Ammon's horn (tissue), 1 donor: ENCODE results near the gene DIS3L2.

ENCODE experiments used
- DNase-seq: peaks from one replicate; pipeline ENCODE4 v3.0.0-alpha.2; 2016; ENCODE audit warnings: low spot score

The DIS3L2 gene, protein sequence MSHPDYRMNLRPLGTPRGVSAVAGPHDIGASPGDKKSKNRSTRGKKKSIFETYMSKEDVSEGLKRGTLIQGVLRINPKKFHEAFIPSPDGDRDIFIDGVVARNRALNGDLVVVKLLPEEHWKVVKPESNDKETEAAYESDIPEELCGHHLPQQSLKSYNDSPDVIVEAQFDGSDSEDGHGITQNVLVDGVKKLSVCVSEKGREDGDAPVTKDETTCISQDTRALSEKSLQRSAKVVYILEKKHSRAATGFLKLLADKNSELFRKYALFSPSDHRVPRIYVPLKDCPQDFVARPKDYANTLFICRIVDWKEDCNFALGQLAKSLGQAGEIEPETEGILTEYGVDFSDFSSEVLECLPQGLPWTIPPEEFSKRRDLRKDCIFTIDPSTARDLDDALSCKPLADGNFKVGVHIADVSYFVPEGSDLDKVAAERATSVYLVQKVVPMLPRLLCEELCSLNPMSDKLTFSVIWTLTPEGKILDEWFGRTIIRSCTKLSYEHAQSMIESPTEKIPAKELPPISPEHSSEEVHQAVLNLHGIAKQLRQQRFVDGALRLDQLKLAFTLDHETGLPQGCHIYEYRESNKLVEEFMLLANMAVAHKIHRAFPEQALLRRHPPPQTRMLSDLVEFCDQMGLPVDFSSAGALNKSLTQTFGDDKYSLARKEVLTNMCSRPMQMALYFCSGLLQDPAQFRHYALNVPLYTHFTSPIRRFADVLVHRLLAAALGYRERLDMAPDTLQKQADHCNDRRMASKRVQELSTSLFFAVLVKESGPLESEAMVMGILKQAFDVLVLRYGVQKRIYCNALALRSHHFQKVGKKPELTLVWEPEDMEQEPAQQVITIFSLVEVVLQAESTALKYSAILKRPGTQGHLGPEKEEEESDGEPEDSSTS

DNA sequence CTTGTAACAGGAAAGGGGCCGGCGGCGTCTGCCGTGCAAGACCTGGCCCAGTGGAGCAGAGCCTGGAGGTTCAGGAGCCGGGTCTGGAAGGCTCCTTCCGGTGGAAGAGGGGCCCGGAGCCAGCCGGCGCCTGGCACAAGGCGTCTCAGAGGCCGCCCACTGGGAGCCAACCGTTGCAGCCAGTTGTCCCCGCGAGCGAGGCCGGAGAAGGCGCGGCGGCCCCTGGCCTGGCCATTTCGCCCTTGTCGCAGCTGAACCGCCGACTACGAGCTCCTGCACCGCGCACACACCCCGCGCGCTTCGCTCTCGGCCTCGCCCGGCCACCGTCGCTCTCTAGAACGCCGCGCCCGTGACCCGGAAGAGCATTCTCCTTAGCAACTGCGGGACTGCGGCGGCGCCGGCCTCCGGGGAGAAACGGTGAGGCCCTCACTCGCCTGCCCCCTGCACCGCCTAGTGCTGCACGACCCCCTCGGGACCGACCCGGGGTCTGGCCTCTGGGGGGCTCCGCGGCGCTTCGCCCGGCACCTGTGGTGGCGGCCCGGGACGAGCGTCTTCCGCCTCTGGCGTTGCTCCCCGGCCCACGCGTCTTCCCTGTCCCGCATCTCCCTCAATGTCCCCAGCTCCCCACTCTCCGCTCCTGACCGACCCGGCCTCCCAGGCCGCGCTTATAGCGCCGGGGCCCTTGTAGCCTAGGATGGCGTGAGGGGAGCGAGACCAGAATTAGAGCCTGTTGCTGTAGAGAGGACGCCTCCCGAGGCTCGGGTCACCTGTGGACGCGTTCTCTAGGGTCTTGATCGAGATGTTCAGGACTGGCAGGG, at the start of gene DIS3L2:
Gene DIS3L2, plus strand, starts transcription at position 365 of the 818 bp plus-strand sequence. CDS start 53,215 bp downstream, outside the sequence.
- peak; percentile 88 for DNase-seq

- no peak for DNase-seq
Measured at GRCh38 chr2:231914077-231914690, 47.3 kb upstream of the DIS3L2 start.

DNA sequence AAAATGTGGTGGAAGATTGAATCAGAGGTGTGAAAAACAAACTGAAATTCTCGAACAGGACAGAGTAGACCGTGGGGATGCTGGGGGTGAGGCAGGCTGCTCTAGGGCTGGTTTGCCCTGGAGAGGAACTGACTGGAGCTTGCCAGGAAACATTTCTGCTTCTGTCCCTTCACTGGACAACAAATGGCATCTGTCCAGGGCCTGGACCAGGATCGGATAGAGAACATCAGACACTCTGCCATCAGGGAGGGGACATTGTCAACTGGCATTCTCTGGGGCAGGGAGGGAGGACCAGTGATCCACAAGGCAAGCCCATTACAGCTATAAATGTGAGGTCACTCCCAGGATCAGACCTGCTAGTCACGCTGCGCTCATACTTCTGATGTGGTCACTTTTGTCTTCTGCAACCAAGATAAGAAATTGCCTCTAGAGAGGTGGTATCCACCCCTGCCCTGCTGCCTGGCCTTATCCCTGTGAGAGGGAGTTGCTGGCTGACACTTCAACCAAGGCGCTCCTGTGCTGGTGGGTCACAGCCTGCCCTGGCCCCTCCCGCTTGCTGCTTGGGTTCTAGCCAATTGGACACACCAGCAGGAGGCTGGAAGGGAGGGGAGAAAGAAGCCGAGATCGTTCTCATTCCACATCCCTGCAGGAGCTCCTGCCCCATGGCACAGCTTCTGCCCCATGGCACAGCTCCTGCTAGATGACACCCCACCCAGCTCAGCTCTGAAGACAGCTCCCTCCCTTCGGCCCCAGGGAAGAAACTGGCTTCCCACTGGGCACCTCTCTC, 44.0 kb upstream of the DIS3L2 start:
- peak; percentile 70 for DNase-seq

- no peak for DNase-seq
Measured at GRCh38 chr2:231918501-231919330, 42.8 kb upstream of the DIS3L2 start.

DNA sequence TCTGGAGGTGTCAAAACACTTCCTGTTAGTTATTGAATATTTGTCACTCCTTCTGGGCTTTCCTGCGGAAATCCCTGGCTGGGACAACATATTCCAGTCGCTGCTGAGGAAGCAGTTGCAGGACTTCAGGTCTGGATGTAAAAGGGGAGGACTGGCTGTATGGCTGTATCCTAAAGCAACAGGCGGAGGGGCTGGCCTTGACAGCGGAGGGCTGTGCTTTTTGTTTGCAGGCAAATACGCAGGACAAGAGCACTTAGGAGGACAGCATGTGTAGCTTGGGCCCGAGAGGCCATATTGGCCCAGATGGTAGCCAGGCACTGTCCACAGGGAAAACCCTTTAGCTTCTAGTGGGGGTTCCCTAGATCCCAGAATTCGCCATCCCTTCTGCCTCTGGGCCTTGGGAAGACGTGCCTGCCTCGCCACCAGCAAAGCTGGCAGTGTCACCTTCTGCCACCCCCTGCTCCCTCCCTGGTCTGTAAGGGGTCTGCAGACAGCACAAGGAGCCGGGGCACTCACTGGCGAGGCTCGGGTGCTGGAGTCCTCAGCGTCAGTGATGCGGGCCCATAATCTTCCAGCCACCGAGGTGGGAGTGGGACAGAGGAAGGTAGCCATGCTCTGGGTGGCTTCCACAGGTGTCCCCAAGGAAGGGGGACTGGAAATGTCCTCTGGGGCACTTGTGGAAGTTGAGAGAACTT, 42.0 kb upstream of the DIS3L2 start:
- no peak for DNase-seq

DNA sequence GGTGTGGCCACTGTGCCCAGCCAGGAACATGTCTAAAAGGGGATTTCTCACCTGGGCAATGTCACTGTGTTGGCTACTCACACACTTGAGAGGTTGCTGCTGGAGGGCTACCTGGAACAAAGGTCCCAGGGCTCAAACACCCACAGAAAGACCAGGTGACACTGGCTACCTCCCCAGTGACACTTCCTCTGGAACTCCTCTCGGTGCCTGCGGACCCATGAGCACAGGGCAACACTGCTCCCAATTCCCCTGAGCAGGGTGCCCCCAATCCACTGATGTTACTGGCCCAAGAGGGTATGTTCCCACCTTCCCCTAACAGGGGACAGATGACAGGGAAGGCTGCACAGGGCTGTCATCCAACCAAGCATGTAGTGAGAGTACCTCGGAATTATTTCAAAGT, 41.1 kb upstream of the DIS3L2 start:
- DNase-seq, result no peak

- DNase-seq, result no peak
Measured at GRCh38 chr2:231920795-231921194, 40.7 kb upstream of the DIS3L2 start.

DNA sequence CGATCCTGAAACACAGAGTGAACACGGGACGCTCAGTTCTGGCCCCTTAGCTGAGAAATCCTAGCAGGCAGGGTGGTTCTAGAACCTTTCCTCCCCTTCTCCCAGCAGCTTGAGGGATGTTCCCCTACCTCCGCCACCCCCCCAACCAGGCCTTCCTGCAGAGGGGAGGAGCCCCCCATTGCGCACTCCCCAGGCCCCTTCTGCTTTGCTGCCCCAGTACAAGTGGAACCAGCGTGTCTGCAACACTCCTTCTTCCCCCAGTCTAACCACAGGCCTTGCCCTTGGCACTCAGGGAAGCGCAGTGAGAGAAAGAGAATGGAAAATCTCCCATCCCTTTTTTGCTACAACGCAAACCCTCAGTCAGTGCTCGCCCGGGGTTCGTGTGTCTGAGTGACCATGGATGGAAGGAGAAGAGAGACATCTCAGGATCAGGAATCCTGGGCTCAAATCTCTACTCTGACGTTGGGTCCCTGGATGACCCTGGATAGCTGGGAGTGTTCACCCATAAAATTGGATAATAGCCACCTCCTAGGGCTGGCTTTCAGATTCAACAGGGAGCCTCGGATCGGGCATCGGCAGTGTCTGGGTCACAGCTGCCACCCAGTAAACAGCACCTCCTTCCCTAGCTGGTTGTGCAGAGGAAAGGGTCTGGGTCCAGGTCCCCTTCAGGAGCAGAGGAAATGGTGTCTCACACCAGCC, 39.1 kb upstream of the DIS3L2 start:
- DNase-seq, result no peak

DNA sequence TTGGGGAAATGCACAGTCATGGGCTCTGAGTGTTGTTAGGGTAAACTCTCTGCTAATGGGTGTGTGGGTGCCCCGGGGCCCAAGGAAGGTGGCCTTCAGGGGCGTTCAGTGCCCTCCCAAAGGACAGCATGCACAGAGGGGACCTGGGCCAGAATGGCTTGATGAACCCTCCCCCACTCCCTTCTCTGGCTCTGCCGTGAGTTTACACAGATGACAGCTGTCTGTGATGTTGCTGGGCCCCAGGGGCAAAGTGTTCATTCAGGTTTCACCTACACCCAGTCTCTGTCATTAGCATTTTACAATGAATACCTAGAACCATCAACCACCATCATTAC, 38.5 kb upstream of the DIS3L2 start:
- DNase-seq, result no peak

DNA sequence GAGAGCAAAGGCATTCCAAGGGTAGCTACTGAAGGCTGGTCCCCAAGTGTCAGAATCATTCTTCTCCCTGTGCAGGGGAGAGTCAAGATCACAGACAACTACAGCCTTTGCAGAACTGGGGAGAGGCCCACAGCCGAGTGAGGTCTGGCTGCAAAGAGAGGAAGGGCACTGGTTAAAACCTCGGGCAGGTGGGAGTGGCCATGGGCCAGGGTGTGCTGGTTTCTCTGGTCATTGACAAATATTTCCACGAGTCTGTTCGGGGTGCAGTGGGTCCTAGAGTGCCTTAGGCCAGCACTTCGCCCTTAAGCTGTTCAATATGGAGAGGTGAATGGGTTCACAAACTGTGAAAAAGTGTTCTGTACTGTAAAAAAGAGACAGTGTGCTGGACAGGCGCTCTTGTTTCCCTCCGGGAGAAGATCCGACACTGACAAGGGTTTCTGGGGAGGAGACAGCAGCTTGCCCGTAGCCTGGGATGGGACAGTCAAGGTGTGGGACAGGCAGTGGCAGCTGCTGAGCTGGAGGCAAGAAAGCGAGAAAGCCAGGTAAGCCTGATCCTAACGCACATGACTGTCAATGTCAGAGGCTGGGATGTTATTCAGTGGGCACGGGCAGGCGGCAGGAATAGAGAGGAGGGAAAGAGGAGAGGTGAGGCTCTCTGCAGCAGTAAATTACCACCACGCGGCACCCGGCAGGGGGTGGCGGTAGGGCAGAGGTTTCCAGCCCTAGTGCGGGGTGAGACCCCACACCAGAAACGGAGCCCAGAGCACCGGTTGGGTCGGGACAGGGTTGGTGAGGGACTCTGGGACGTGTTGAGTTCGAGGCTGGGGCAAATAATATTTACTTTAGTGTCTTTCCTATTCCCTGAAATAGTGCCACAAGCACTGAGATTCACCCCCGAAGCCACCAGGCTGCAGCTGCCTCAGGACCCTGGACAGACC, 37.3 kb upstream of the DIS3L2 start:
- no peak for DNase-seq

GRCh38 chr2:231924889-231925275, 36.6 kb upstream of the DIS3L2 start:
- DNase-seq, result no peak

DNA sequence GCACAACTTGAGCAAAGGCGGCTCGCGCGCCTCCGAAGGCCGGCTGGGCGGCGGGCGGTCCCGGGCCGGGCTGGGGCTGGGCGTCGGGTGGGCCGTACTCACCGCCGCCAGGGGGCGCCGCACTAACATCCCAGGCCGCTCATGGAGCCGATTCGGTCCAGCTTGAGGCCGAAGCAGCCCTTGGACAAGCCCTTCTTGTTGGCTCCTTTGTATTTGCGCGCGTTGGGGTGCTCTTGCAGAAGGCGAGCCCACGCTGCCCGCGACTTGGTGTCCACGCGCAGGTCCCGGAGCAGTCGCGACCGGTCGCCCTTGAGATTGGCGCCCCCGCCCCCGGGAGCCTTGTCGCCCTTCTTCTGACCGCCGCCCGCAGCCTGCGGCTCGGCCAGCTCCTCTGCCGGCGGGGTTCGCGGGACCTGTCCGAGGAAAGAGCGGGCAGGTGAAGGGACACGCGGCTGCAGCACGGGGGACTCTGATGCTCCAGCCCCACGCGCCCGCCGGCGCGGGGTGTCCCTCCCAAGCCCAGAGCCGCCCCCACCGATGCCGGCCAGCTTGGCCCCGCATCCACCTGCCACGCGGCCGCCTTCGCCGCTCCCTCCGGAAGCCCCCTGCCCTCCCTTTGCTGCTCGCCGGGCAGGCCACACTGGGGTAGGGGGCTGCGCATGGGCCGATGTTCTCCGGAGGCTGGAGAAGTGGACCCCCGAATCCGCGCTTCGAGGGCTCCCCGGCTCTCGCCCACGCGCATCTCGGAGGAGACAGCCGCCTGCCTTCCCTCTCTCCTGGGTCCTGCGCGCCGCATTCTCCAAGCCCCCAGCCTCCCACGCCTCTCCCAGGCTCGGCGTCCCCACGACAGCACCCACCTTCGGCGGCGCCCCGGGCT, 36.0 kb upstream of the DIS3L2 start:
- DNase-seq, result peak; percentile 85

- peak; percentile 81 for DNase-seq
Measured at GRCh38 chr2:231926180-231926741, 35.3 kb upstream of the DIS3L2 start, which contains the start of gene NPPC. Gene NPPC, minus strand, starts transcription at chr2:231926396. Its CDS starts 147 bp downstream, at chr2:231926249.

DNA sequence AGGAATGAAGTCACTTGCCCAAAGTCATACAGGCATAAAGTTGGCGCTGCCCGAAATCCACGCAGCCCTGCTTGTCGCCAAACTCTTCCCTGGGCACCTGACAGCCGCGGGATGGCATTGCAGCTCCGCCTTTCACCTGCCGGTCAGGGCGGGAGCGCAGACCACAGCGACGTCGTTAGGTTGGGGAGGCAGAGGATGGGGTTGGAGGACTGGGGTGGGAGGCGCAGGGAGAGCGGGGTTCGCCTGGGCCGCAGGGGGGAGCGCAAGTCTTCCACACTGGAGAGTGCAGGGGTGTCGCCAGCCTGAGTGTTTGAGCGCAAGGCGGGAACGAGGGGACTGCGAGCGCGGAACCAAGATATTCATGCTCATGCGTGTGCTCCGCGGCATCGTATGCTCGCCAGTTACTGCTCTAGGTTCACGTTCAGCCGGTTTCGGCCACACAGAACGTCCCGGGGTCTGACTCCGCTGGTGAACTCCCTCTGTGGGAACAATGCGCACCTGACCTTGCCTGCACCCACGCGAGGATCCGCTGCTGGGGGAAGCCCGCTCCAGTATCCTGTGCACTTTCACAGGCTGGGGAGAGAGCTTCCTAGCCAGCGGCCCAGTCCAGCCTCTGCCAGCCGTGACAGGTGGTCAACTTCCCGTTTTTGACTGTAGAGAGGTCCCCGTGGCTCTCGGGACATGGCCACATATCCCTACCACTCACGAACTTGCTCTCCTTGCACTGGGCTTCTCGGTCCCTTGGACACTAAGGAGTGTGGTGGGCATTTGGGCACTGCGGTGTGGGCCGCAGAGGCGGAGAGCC, 34.5 kb upstream of the DIS3L2 start:
- peak; percentile 78 for DNase-seq

- no peak for DNase-seq
Measured at GRCh38 chr2:231927566-231927890, 34.0 kb upstream of the DIS3L2 start.

- DNase-seq, result no peak
Measured at GRCh38 chr2:231928481-231928880, 33.0 kb upstream of the DIS3L2 start.
